ENCODE results near the gene HERC4.

DNA sequence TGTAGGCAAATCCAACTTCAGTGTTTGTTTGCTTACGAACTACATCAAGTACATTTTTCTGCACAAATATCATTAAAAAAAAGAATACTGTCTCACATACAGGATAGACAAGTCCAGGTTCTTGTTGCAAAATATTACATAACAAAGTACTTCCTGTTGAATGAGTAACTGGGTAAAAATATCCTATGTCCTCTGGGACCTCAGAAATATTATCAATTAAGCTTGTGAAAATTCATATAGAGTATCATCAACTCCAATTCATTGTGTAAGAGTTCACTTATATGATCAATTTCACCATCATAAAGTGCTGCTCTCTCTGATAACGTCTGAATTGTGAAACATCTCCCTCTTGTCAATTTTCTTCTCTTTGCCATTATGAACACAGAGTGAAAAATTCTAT, 22.6 kb downstream of the HERC4 start:
- TF ChIP-seq POLR2AphosphoS5 (IDR thresholded peaks at IDR 0.05) (no peak), POLR2A (IDR thresholded peaks at IDR 0.05) (no peak)
- TF ChIP-seq, protein P1, sequence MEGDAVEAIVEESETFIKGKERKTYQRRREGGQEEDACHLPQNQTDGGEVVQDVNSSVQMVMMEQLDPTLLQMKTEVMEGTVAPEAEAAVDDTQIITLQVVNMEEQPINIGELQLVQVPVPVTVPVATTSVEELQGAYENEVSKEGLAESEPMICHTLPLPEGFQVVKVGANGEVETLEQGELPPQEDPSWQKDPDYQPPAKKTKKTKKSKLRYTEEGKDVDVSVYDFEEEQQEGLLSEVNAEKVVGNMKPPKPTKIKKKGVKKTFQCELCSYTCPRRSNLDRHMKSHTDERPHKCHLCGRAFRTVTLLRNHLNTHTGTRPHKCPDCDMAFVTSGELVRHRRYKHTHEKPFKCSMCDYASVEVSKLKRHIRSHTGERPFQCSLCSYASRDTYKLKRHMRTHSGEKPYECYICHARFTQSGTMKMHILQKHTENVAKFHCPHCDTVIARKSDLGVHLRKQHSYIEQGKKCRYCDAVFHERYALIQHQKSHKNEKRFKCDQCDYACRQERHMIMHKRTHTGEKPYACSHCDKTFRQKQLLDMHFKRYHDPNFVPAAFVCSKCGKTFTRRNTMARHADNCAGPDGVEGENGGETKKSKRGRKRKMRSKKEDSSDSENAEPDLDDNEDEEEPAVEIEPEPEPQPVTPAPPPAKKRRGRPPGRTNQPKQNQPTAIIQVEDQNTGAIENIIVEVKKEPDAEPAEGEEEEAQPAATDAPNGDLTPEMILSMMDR (IDR thresholded peaks at IDR 0.05 in 8 of 11, conservative IDR thresholded peaks at IDR 0.05 in 3 of 11): no peak

Measured in spleen (tissue), 7 donors.